ENCODE measurements around the gene FOSB. TPM values are rescaled to one million over a fixed set of nuclear protein-coding genes. Genes with fewer than 3 reads are reported as not detected.

Gene FOSB
- total and polyA plus RNA-seq, 9 of the 15 experiments (the other 6 are each of a cell fraction or from before 2014, with no cell fraction given) = 0.11 to 2.7 (median 0.73) TPM

- TF ChIP-seq ZBTB17 (CRISPR knock-in tag; IDR thresholded peaks at IDR 0.05) = peak; percentile 78
- no peak for TF ChIP-seq MAX (CRISPR knock-in tag; IDR thresholded peaks at IDR 0.05)
- 0 out of 4 replicates have a peak, but pooled peaks of 1 of the 2 experiments have one; percentile 34 for TF ChIP-seq MLLT1 (IDR thresholded peaks at IDR 0.05)
- TF ChIP-seq RCOR1 (IDR thresholded peaks at IDR 0.05; ENCODE audit: borderline replicate concordance in 1 of 2, low read depth in 2 of 2, low read length in 2 of 2) = peak in 1 of 2 experiments; percentile 24; a peak in 1 of 4 replicates
- TF ChIP-seq KDM1A (IDR thresholded peaks at IDR 0.05) = peak; percentile 80 to 85; a peak in 3 of 4 replicates
- TF ChIP-seq POLR2G (IDR thresholded peaks at IDR 0.05; ENCODE audit: low read depth, low read length) = 0 out of 2 replicates have a peak, but pooled peaks have one; percentile 2
- no peaks in the 10 kb centered on the region; the same call in 1 of the 2 replicates for H3K9me3 ChIP-seq (replicated peaks; ENCODE audit: control insufficient read depth, insufficient read depth, low read depth, low read length)
- no peak for ATAC-seq
- H3K4me2 ChIP-seq (ENCODE audit: insufficient read depth, low read length) = no peak overlapping the region
- peaks cover 5% of the 10 kb centered on the region for H3K9me1 ChIP-seq (ENCODE audit: control insufficient read depth, insufficient read depth, low read length)
- no peaks in the 10 kb centered on the region for H3K27me3 ChIP-seq (ENCODE audit: control insufficient read depth in 2 of 2, insufficient read depth in 2 of 2, low read length in 2 of 2)
- intact Hi-C loops (cut with micrococcal nuclease) (no loop called here), in situ Hi-C loops (cut with MboI) (loop anchor here (5.0 kb wide), 1 partner anchor 33 kb away; no protein-coding TSS in a partner anchor)
- no peak overlapping the region for H3K9ac ChIP-seq (ENCODE audit: insufficient read depth in 1 of 2, low read depth in 2 of 2, low read length in 2 of 2)
- ChIA-PET POLR2A (interaction anchor here (0.7 to 0.9 kb wide), 4 partner anchors 9 to 116 kb away, joined by 3 to 4 read pairs (median 3); no protein-coding TSS in a partner anchor), CTCF (ENCODE audit: low intra/inter-chr PET ratio) (interaction anchor here (2.4 to 3.3 kb wide), 2 partner anchors 34 to 118 kb away, joined by 16 to 34 read pairs; no protein-coding TSS in a partner anchor)
- H4K20me1 ChIP-seq (replicated peaks; ENCODE audit: control insufficient read depth, insufficient read depth, low read length) = peaks cover 10% of the 10 kb centered on the region
- H3K79me2 ChIP-seq (ENCODE audit: control insufficient read depth, insufficient read depth, low read length) = no peaks in the 10 kb centered on the region; the same call in 2 of the 3 replicates
- no peak for DNase-seq (ENCODE audit: extremely low read depth in 1 of 4, low spot score in 3 of 4)
- BruUV-seq (replicated peaks) = no TSS peak
- 93% methylated on average over 15 of the region's 15 CpGs for WGBS (ENCODE audit: insufficient coverage, low coverage, missing lambda C conversion rate)
- H3K36me3 ChIP-seq (ENCODE audit: control insufficient read depth, insufficient read depth, low read length) = peaks cover 85% of the 10 kb centered on the region
- H3K4me3 ChIP-seq = no peak overlapping the region
- H3K4me1 ChIP-seq (replicated peaks in 1 of 2; ENCODE audit: control insufficient read depth in 2 of 2, insufficient read depth in 2 of 2, low read length in 2 of 2) = peaks cover 3 to 39% of the 10 kb centered on the region in 2 experiments; a peak in 3 of 5 replicates
- no peak overlapping the region for H2AFZ ChIP-seq (ENCODE audit: low read depth, low read length)
- FAIRE-seq = no peak
- no peak overlapping the region for H3K27ac ChIP-seq (ENCODE audit: extremely low read depth, low read depth, low read length)
Observed at GRCh38 chr19:45524575-45525129, 56.9 kb downstream of the FOSB start.

Small RNAs within 50 kb of the gene (microRNA-seq; reads per million reads assigned to microRNA genes)
- not detected for gene MIR6088 (ENCODE audit: borderline microRNAs expressed)

Small RNAs within 50 kb of the gene (small RNA-seq; reads per million reads assigned to genes)
- gene MIR6088 = not detected

Other genes starting within 250 kb of the FOSB start
Only the 7 nearest of the 17 such genes appear.
- 26.4 and 29.8 TPM in 2 replicates for gene ERCC2, start 97.4 kb upstream of the FOSB start, total RNA-seq (2014; rRNA removed)
- 12.0 and 15.0 TPM in 2 replicates for gene ERCC2, start 97.4 kb upstream of the FOSB start, total RNA-seq (2014; rRNA removed; fragmentation: Illumina TruSeq; extraction: Trizol)
- gene ERCC2, start 97.4 kb upstream of the FOSB start, total RNA-seq (2015; rRNA removed; fragmentation: Illumina TruSeq; extraction: Trizol) = 12.9 and 13.9 TPM in 2 replicates
- 55.9 and 57.7 TPM in 2 replicates for gene ERCC2, start 97.4 kb upstream of the FOSB start, total RNA-seq (2021)
- gene ERCC2, start 97.4 kb upstream of the FOSB start, polyA plus RNA-seq (2011; rRNA removed) = 23.4 and 52.4 TPM in 2 replicates
- gene ERCC2, start 97.4 kb upstream of the FOSB start, polyA plus RNA-seq (2014; fragmentation: Illumina TruSeq; extraction: Trizol) = 28.5 and 32.7 TPM in 2 replicates
- 1 to 10 TPM; 2.2 to 2.4 TPM for gene ERCC2, start 97.4 kb upstream of the FOSB start, polyA plus RNA-seq (2014; fragmentation: Nextera tagmentation; extraction: Ambion mirVana)
- 31.1 and 31.6 TPM in 2 replicates for gene ERCC2, start 97.4 kb upstream of the FOSB start, polyA plus RNA-seq (2014; rRNA removed)
- 2.3 TPM in 2 replicates for gene PPP1R13L, start 62.9 kb upstream of the FOSB start, total RNA-seq (2014; rRNA removed)
- 0.84 and 1.0 TPM in 2 replicates for gene PPP1R13L, start 62.9 kb upstream of the FOSB start, total RNA-seq (2014; rRNA removed; fragmentation: Illumina TruSeq; extraction: Trizol)
- 0.83 and 0.94 TPM in 2 replicates for gene PPP1R13L, start 62.9 kb upstream of the FOSB start, total RNA-seq (2015; rRNA removed; fragmentation: Illumina TruSeq; extraction: Trizol)
- gene PPP1R13L, start 62.9 kb upstream of the FOSB start, total RNA-seq (2021) = 4.5 and 6.7 TPM in 2 replicates
- 2.0 and 6.6 TPM in 2 replicates for gene PPP1R13L, start 62.9 kb upstream of the FOSB start, polyA plus RNA-seq (2011; rRNA removed)
- gene PPP1R13L, start 62.9 kb upstream of the FOSB start, polyA plus RNA-seq (2014; fragmentation: Illumina TruSeq; extraction: Trizol) = 2.7 and 3.6 TPM in 2 replicates
- under 1 TPM; 0.32 to 0.82 TPM for gene PPP1R13L, start 62.9 kb upstream of the FOSB start, polyA plus RNA-seq (2014; fragmentation: Nextera tagmentation; extraction: Ambion mirVana)
- 1.7 and 3.7 TPM in 2 replicates for gene PPP1R13L, start 62.9 kb upstream of the FOSB start, polyA plus RNA-seq (2014; rRNA removed)
- gene POLR1G, start 61.4 kb upstream of the FOSB start, total RNA-seq (2014; rRNA removed) = 36.6 and 50.6 TPM in 2 replicates
- gene POLR1G, start 61.4 kb upstream of the FOSB start, total RNA-seq (2014; rRNA removed; fragmentation: Illumina TruSeq; extraction: Trizol) = 19.7 and 22.7 TPM in 2 replicates
- 50.1 and 51.0 TPM in 2 replicates for gene POLR1G, start 61.4 kb upstream of the FOSB start, total RNA-seq (2015; rRNA removed; fragmentation: Illumina TruSeq; extraction: Trizol)
- 27.4 and 32.1 TPM in 2 replicates for gene POLR1G, start 61.4 kb upstream of the FOSB start, total RNA-seq (2021)
- gene POLR1G, start 61.4 kb upstream of the FOSB start, polyA plus RNA-seq (2011; rRNA removed) = 8.5 and 9.7 TPM in 2 replicates
- gene POLR1G, start 61.4 kb upstream of the FOSB start, polyA plus RNA-seq (2014; fragmentation: Illumina TruSeq; extraction: Trizol) = 32.6 and 37.4 TPM in 2 replicates
- gene POLR1G, start 61.4 kb upstream of the FOSB start, polyA plus RNA-seq (2014; fragmentation: Nextera tagmentation; extraction: Ambion mirVana) = 1 to 10 TPM; 3.0 to 6.4 TPM
- gene POLR1G, start 61.4 kb upstream of the FOSB start, polyA plus RNA-seq (2014; rRNA removed) = 29.2 and 31.7 TPM in 2 replicates
- gene ERCC1, start 44.1 kb upstream of the FOSB start, total RNA-seq (2014; rRNA removed) = 87.1 and 89.4 TPM in 2 replicates
- gene ERCC1, start 44.1 kb upstream of the FOSB start, total RNA-seq (2014; rRNA removed; fragmentation: Illumina TruSeq; extraction: Trizol) = 31.1 and 37.7 TPM in 2 replicates
- gene ERCC1, start 44.1 kb upstream of the FOSB start, total RNA-seq (2015; rRNA removed; fragmentation: Illumina TruSeq; extraction: Trizol) = 49.9 and 57.3 TPM in 2 replicates
- gene ERCC1, start 44.1 kb upstream of the FOSB start, total RNA-seq (2021) = 75.1 and 75.5 TPM in 2 replicates
- gene ERCC1, start 44.1 kb upstream of the FOSB start, polyA plus RNA-seq (2011; rRNA removed) = 60.0 and 67.5 TPM in 2 replicates
- 70.3 and 86.8 TPM in 2 replicates for gene ERCC1, start 44.1 kb upstream of the FOSB start, polyA plus RNA-seq (2014; fragmentation: Illumina TruSeq; extraction: Trizol)
- gene ERCC1, start 44.1 kb upstream of the FOSB start, polyA plus RNA-seq (2014; fragmentation: Nextera tagmentation; extraction: Ambion mirVana) = 10 to 100 TPM in 1 of 2 experiments, 1 to 10 TPM in 1; 9.3 to 17.0 TPM
- gene ERCC1, start 44.1 kb upstream of the FOSB start, polyA plus RNA-seq (2014; rRNA removed) = 92.6 and 95.8 TPM in 2 replicates
- gene RTN2, start 29.1 kb downstream of the FOSB start, total RNA-seq (2014; rRNA removed) = 9.3 and 20.1 TPM in 2 replicates
- 6.9 and 7.2 TPM in 2 replicates for gene RTN2, start 29.1 kb downstream of the FOSB start, total RNA-seq (2014; rRNA removed; fragmentation: Illumina TruSeq; extraction: Trizol)
- 7.2 and 8.3 TPM in 2 replicates for gene RTN2, start 29.1 kb downstream of the FOSB start, total RNA-seq (2015; rRNA removed; fragmentation: Illumina TruSeq; extraction: Trizol)
- gene RTN2, start 29.1 kb downstream of the FOSB start, total RNA-seq (2021) = 21.4 and 24.3 TPM in 2 replicates
- 14.1 and 23.1 TPM in 2 replicates for gene RTN2, start 29.1 kb downstream of the FOSB start, polyA plus RNA-seq (2011; rRNA removed)
- gene RTN2, start 29.1 kb downstream of the FOSB start, polyA plus RNA-seq (2014; fragmentation: Illumina TruSeq; extraction: Trizol) = 18.6 and 23.7 TPM in 2 replicates
- gene RTN2, start 29.1 kb downstream of the FOSB start, polyA plus RNA-seq (2014; fragmentation: Nextera tagmentation; extraction: Ambion mirVana) = under 1 TPM; 0.53 to 0.69 TPM
- 12.3 and 18.7 TPM in 2 replicates for gene RTN2, start 29.1 kb downstream of the FOSB start, polyA plus RNA-seq (2014; rRNA removed)
- gene PPM1N, start 30.4 kb downstream of the FOSB start, total RNA-seq (2014; rRNA removed) = 6.2 and 8.7 TPM in 2 replicates
- 5.4 and 6.1 TPM in 2 replicates for gene PPM1N, start 30.4 kb downstream of the FOSB start, total RNA-seq (2014; rRNA removed; fragmentation: Illumina TruSeq; extraction: Trizol)
- gene PPM1N, start 30.4 kb downstream of the FOSB start, total RNA-seq (2015; rRNA removed; fragmentation: Illumina TruSeq; extraction: Trizol) = 6.0 and 6.5 TPM in 2 replicates
- 6.4 and 7.6 TPM in 2 replicates for gene PPM1N, start 30.4 kb downstream of the FOSB start, total RNA-seq (2021)
- 4.5 and 7.8 TPM in 2 replicates for gene PPM1N, start 30.4 kb downstream of the FOSB start, polyA plus RNA-seq (2011; rRNA removed)
- gene PPM1N, start 30.4 kb downstream of the FOSB start, polyA plus RNA-seq (2014; fragmentation: Illumina TruSeq; extraction: Trizol) = 8.5 and 10.4 TPM in 2 replicates
- 10 to 100 TPM; 13.0 to 15.6 TPM for gene PPM1N, start 30.4 kb downstream of the FOSB start, polyA plus RNA-seq (2014; fragmentation: Nextera tagmentation; extraction: Ambion mirVana)
- 14.0 and 15.7 TPM in 2 replicates for gene PPM1N, start 30.4 kb downstream of the FOSB start, polyA plus RNA-seq (2014; rRNA removed)
- gene VASP, start 39.5 kb downstream of the FOSB start, total RNA-seq (2014; rRNA removed) = 207 and 522 TPM in 2 replicates
- 98.6 and 104 TPM in 2 replicates for gene VASP, start 39.5 kb downstream of the FOSB start, total RNA-seq (2014; rRNA removed; fragmentation: Illumina TruSeq; extraction: Trizol)
- 112 and 114 TPM in 2 replicates for gene VASP, start 39.5 kb downstream of the FOSB start, total RNA-seq (2015; rRNA removed; fragmentation: Illumina TruSeq; extraction: Trizol)
- gene VASP, start 39.5 kb downstream of the FOSB start, total RNA-seq (2021) = 248 and 261 TPM in 2 replicates
- 92.0 and 102 TPM in 2 replicates for gene VASP, start 39.5 kb downstream of the FOSB start, polyA plus RNA-seq (2011; rRNA removed)
- gene VASP, start 39.5 kb downstream of the FOSB start, polyA plus RNA-seq (2014; fragmentation: Illumina TruSeq; extraction: Trizol) = 169 and 182 TPM in 2 replicates
- 10 to 100 TPM; 16.7 to 22.6 TPM for gene VASP, start 39.5 kb downstream of the FOSB start, polyA plus RNA-seq (2014; fragmentation: Nextera tagmentation; extraction: Ambion mirVana)
- 148 and 251 TPM in 2 replicates for gene VASP, start 39.5 kb downstream of the FOSB start, polyA plus RNA-seq (2014; rRNA removed)